HepG2 (cell line): ENCODE data around the gene PLXND1. TPM values are rescaled to one million over a fixed set of nuclear protein-coding genes. Genes with fewer than 3 reads are reported as not detected.

Experiments used
- ATAC-seq: fragments of 200-7000 bp; cut with Tn5 transposase; 3 replicates; pipeline ENCODE4 v1.9.1; 2020; ENCODE audit warnings: mild to moderate bottlenecking, moderate library complexity
- BruUV-seq: library from RNA; stranded (reverse); fragments of 400-500 nt; replicated peaks from 2 replicates; lab custom pipeline; 2021; lab: Mats Ljungman, UMichigan
- CTCF ChIA-PET: fragments of 300-600 bp; formaldehyde crosslinking; extraction: SDS; loops from one replicate; lab custom pipeline; 2021; ENCODE audit warnings: low total read pairs, inconsistent platforms, low intra/inter-chr PET ratio; lab: Yijun Ruan, JAX
- POLR2A ChIA-PET: fragments of 350-600 bp; sonication (Branson Sonifier 250); formaldehyde crosslinking; loops from one replicate; lab custom pipeline; 2020; ENCODE audit warnings: antibody characterized with exemption, inconsistent platforms; lab: Yijun Ruan, JAX
- DNase-seq: peaks from one replicate; pipeline ENCODE4 v3.0.0-alpha.2; 2015; ENCODE audit warnings: low spot score
- FAIRE-seq: peaks from 3 replicates; lab custom pipeline; 2011; peaks lifted over from hg19 to GRCh38; lab: Jason Lieb, UNC
- H2AFZ ChIP-seq: one replicate; pipeline ENCODE4 v1.6.1; 2011; ENCODE audit warnings: low read length, inconsistent platforms
- H3K27ac ChIP-seq: fragments of 300-600 bp; 3 replicates; pipeline ENCODE4 v1.8.0; 2011; ENCODE audit warnings: mixed run types, mild to moderate bottlenecking, mixed read lengths, low read length, inconsistent platforms; ENCODE audit not compliant: insufficient read depth; ENCODE audit errors: extremely low read length
- H3K27me3 ChIP-seq, 2 experiments: fragments of 200-600 bp in 1 of 2; 2 replicates in 1 of 2; 3 replicates in 1 of 2; pipeline versions ENCODE4 v1.6.0 to v1.8.0; 2011; ENCODE audit warnings: low read length in 2 of 2, mild to moderate bottlenecking in 2 of 2, moderate library complexity in 2 of 2, inconsistent platforms in 1 of 2; ENCODE audit not compliant: insufficient read depth in 2 of 2, control insufficient read depth in 1 of 2
- H3K36me3 ChIP-seq, 2 experiments: fragments of 200-600 bp in 1 of 2; replicated peaks in 1 of 2; 2 replicates in 1 of 2; 3 replicates in 1 of 2; pipeline versions ENCODE4 v1.5.1 to v1.8.0; 2011; ENCODE audit warnings: low read length in 2 of 2, inconsistent platforms in 1 of 2; ENCODE audit not compliant: insufficient read depth in 2 of 2, control insufficient read depth in 1 of 2
- H3K4me1 ChIP-seq: 2 replicates; pipeline ENCODE4 v1.5.1; 2012; ENCODE audit warnings: low read length, inconsistent platforms; ENCODE audit not compliant: insufficient read depth
- H3K4me2 ChIP-seq: 2 replicates; pipeline ENCODE4 v1.6.0; 2011; ENCODE audit warnings: low read depth, low read length, inconsistent platforms
- H3K4me3 ChIP-seq, 3 experiments: fragments of 200-600 bp in 1 of 3; sonication (generic), shearing (Covaris generic) in 1 of 3; replicated peaks in 1 of 3; 2 replicates each; pipeline ENCODE4 v1.5.1; 2011 to 2016; ENCODE audit warnings: low read length in 3 of 3, inconsistent platforms in 2 of 3, low read depth in 2 of 3, mild to moderate bottlenecking in 2 of 3, control low read depth in 1 of 3, mixed read lengths in 1 of 3; ENCODE audit not compliant: insufficient read depth in 1 of 3
- H3K79me2 ChIP-seq: one replicate; pipeline ENCODE4 v1.6.1; 2011; ENCODE audit warnings: low read length, inconsistent platforms; ENCODE audit not compliant: insufficient read depth
- H3K9ac ChIP-seq: 2 replicates; pipeline ENCODE4 v1.6.0; 2011; ENCODE audit warnings: mild to moderate bottlenecking, low read depth, low read length, inconsistent platforms; ENCODE audit not compliant: insufficient read depth
- H3K9me3 ChIP-seq: 2 replicates; pipeline ENCODE4 v1.5.1; 2012; ENCODE audit warnings: mild to moderate bottlenecking, low read length
- H4K20me1 ChIP-seq: 2 replicates; pipeline ENCODE4 v1.6.0; 2011; ENCODE audit warnings: inconsistent platforms, mild to moderate bottlenecking, low read length, moderate library complexity; ENCODE audit not compliant: insufficient read depth
- ADNP ChIP-seq: sonication (generic); formaldehyde crosslinking; IDR thresholded peaks from 2 replicates; pipeline ENCODE4 v1.4.0; 2020; ENCODE audit warnings: missing genetic modification reagents
- CBFB ChIP-seq: sonication (generic); formaldehyde crosslinking; IDR thresholded peaks from 2 replicates; pipeline ENCODE4 v1.4.0; 2020; ENCODE audit warnings: missing genetic modification reagents
- HMGA1 ChIP-seq: sonication (generic); formaldehyde crosslinking; conservative IDR thresholded peaks from 2 replicates; pipeline ENCODE4 v1.4.0; 2020; ENCODE audit warnings: missing genetic modification reagents
- MAFK ChIP-seq, 2 experiments: IDR thresholded peaks in 1 of 2; conservative IDR thresholded peaks in 1 of 2; 2 replicates each; pipeline ENCODE4 v1.6.1; 2011; ENCODE audit warnings: improper control_type of control experiment in 2 of 2, low read length in 2 of 2
- MBNL3 ChIP-seq: fragments of 250-450 bp; sonication (Bioruptor Pico); conservative IDR thresholded peaks from 2 replicates; pipeline ENCODE4 v1.8.0; 2022; ENCODE audit warnings: mild to moderate bottlenecking, inconsistent platforms
- MYNN ChIP-seq: sonication (generic); formaldehyde crosslinking; IDR thresholded peaks from 2 replicates; pipeline ENCODE4 v1.4.0; 2020; ENCODE audit warnings: mild to moderate bottlenecking, low read depth, missing genetic modification reagents
- NFE2L1 ChIP-seq: sonication (generic); formaldehyde crosslinking; IDR thresholded peaks from 2 replicates; pipeline ENCODE4 v1.4.0; 2020; ENCODE audit warnings: missing genetic modification reagents, mild to moderate bottlenecking, borderline replicate concordance
- RELA ChIP-seq: sonication (generic); formaldehyde crosslinking; IDR thresholded peaks from 2 replicates; pipeline ENCODE4 v1.4.0; 2020; ENCODE audit warnings: missing genetic modification reagents
- RFX3 ChIP-seq: IDR thresholded peaks from 2 replicates; pipeline ENCODE4 v1.6.1; 2016; ENCODE audit warnings: missing biosample characterization, missing genetic modification reagents
- RFXANK ChIP-seq: IDR thresholded peaks from 2 replicates; pipeline ENCODE4 v1.6.1; 2016
- SP1 ChIP-seq, 2 experiments: fragments of 450-650 bp in 1 of 2; sonication (generic) in 1 of 2; formaldehyde crosslinking in 1 of 2; IDR thresholded peaks; 2 replicates each; pipeline versions ENCODE4 v1.4.0 to v1.6.1; 2016 to 2020; ENCODE audit warnings: missing genetic modification reagents in 1 of 2
- ZNF501 ChIP-seq: sonication (generic); formaldehyde crosslinking; IDR thresholded peaks from 2 replicates; pipeline ENCODE4 v1.5.1; 2020; ENCODE audit warnings: mild to moderate bottlenecking, moderate library complexity, missing genetic modification reagents
- ZNF546 ChIP-seq: sonication (generic); formaldehyde crosslinking; conservative IDR thresholded peaks from 2 replicates; pipeline ENCODE4 v1.8.1; 2023; ENCODE audit warnings: mild to moderate bottlenecking, missing genetic modification reagents
- ZNF549 ChIP-seq: sonication (generic); formaldehyde crosslinking; IDR thresholded peaks from 2 replicates; pipeline ENCODE4 v1.5.0; 2020; ENCODE audit warnings: missing genetic modification reagents
- WGBS: methylation state at CpG from one replicate; pipeline ENCODE4 v1.1.6; 2017; ENCODE audit warnings: low lambda C conversion rate; 5-methylcytosine and 5-hydroxymethylcytosine counted together
- in situ Hi-C: cut with HindIII; loops from 2 replicates; pipeline ENCODE4 v1.10.0; 2017; ENCODE audit warnings: low pct_unique_long_range_greater_than_20kb; ENCODE audit not compliant: extremely low pct_ligation_motif_present
- intact Hi-C: fragments of 100-400 bp; cut with micrococcal nuclease; formaldehyde crosslinking; loops from one replicate; pipeline ENCODE4 v1.10.0; 2022; ENCODE audit not compliant: unreplicated experiment
- polyA plus RNA-seq, 8 experiments: library from polyadenylated mRNA; depleted of rRNA in 3 of 8; stranded (reverse) in 7 of 8; unstranded in 1 of 8; fragments of >200 nt; fragmentation: Illumina TruSeq in 4 of 8; extraction: Trizol in 4 of 8; gene quantifications; 2 replicates each; pipeline versions ENCODE4 v1.2.1 to v1.2.3, GENCODE V29; 2011 to 2016; ENCODE audit warnings: low read depth in 4 of 8, missing spikeins in 1 of 8, mixed read lengths in 1 of 8; ENCODE audit not compliant: insufficient read depth in 1 of 8
- total RNA-seq, 5 experiments: library from RNA; depleted of rRNA; stranded (reverse); fragments of >200 nt; fragmentation: Illumina TruSeq; extraction: Trizol; gene quantifications; 2 replicates each; pipeline ENCODE4 v1.2.3, GENCODE V29; 2016; ENCODE audit warnings: low read depth in 1 of 5
- TF ChIP-seq, protein P1 (sequence below), 2 experiments: sonication (generic) in 1 of 2; formaldehyde crosslinking in 1 of 2; IDR thresholded peaks; 2 replicates each; pipeline versions ENCODE4 v1.5.1 to v1.6.1; 2011 to 2020; ENCODE audit warnings: borderline replicate concordance in 1 of 2, low read depth in 1 of 2, low read length in 1 of 2, mild to moderate bottlenecking in 1 of 2, missing genetic modification reagents in 1 of 2, moderate library complexity in 1 of 2
- TF ChIP-seq, protein P2 (sequence below): sonication (generic); formaldehyde crosslinking; conservative IDR thresholded peaks from 2 replicates; pipeline ENCODE4 v1.4.0; 2020; ENCODE audit warnings: missing genetic modification reagents

PLXND1 gene
- total and polyA plus RNA-seq, 2 of the 13 experiments (the other 11 are each of a cell fraction or from before 2014, with no cell fraction given): 15.9 to 42.0 TPM

DNA sequence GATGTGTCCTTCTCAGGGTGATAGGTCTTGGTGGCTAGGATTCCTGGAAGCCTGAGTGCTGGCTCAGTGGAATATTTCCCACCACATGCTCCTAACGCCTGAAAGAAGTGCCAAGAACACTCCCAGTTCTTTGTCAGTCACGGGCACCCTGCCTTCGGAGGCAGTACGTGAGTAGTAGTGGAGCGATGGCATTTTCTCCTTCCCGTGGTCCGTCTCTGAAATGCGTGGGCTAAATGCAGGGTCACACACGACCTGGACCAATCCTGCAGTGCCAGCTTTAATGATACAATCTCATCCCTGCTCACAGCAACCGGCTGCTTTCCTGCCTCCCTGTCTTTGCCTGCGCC lies 49.0 kb downstream of the PLXND1 start:
- TF ChIP-seq ZNF501 (CRISPR knock-in tag) (no peak), CBFB (no peak), SP1 (IDR thresholded peaks at IDR 0.05) (no peak), SP1 (CRISPR knock-in tag; IDR thresholded peaks at IDR 0.05) (no peak), ZNF549 (CRISPR knock-in tag) (no peak), HMGA1 (no peak), RFXANK (no peak), RELA (CRISPR knock-in tag) (no peak), MAFK (conservative IDR thresholded peaks at IDR 0.05 in 1 of 2, IDR thresholded peaks at IDR 0.05 in 1 of 2; ENCODE audit: low read length in 2 of 2) (no peak), ADNP (CRISPR knock-in tag) (no peak), MBNL3 (no peak), MYNN (CRISPR knock-in tag) (no peak), RFX3 (no peak), ZNF546 (CRISPR knock-in tag) (no peak), NFE2L1 (CRISPR knock-in tag) (no peak)
- TF ChIP-seq, protein P1, sequence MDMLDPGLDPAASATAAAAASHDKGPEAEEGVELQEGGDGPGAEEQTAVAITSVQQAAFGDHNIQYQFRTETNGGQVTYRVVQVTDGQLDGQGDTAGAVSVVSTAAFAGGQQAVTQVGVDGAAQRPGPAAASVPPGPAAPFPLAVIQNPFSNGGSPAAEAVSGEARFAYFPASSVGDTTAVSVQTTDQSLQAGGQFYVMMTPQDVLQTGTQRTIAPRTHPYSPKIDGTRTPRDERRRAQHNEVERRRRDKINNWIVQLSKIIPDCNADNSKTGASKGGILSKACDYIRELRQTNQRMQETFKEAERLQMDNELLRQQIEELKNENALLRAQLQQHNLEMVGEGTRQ (IDR thresholded peaks at IDR 0.05; ENCODE audit: low read depth, low read length): no peak
- TF ChIP-seq, protein P1 (CRISPR knock-in tag; IDR thresholded peaks at IDR 0.05; ENCODE audit: borderline replicate concordance): no peak
- TF ChIP-seq, protein P2, sequence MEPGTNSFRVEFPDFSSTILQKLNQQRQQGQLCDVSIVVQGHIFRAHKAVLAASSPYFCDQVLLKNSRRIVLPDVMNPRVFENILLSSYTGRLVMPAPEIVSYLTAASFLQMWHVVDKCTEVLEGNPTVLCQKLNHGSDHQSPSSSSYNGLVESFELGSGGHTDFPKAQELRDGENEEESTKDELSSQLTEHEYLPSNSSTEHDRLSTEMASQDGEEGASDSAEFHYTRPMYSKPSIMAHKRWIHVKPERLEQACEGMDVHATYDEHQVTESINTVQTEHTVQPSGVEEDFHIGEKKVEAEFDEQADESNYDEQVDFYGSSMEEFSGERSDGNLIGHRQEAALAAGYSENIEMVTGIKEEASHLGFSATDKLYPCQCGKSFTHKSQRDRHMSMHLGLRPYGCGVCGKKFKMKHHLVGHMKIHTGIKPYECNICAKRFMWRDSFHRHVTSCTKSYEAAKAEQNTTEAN (CRISPR knock-in tag): no peak
- 100% methylated on average over 7 of the region's 11 CpGs for WGBS
- H3K27me3 ChIP-seq: no peaks in the 10 kb centered on the region; a peak in 1 of 5 replicates
- H3K4me1 ChIP-seq: peaks cover 42% of the 10 kb centered on the region
- no peak for FAIRE-seq
- no peak for ATAC-seq
- BruUV-seq: no TSS peak
- CTCF ChIA-PET: no interaction called here
- H3K4me3 ChIP-seq: no peak overlapping the region
- POLR2A ChIA-PET: interaction anchor here (1.6 to 2.2 kb wide), 2 partner anchors 37 to 39 kb away, joined by 10 to 12 read pairs; no protein-coding TSS in a partner anchor
- no peaks in the 10 kb centered on the region for H3K79me2 ChIP-seq
- peaks cover 9 to 14% of the 10 kb centered on the region in 2 experiments; a peak in 3 of 5 replicates for H3K36me3 ChIP-seq
- intact Hi-C loops: loop anchor here (10.0 kb wide), 1 partner anchor 63 kb away; no protein-coding TSS in a partner anchor
- no peak overlapping the region for H3K4me2 ChIP-seq
- H3K9me3 ChIP-seq: no peaks in the 10 kb centered on the region
- DNase-seq: no peak
- no peak overlapping the region for H3K9ac ChIP-seq
- no peaks in the 10 kb centered on the region for H4K20me1 ChIP-seq
- no peak overlapping the region for H3K27ac ChIP-seq
- H2AFZ ChIP-seq: no peak overlapping the region
- in situ Hi-C loops: no loop called here
